ENCODE measurements around the gene ETV6. TPM values are rescaled to one million over a fixed set of nuclear protein-coding genes. Genes with fewer than 3 reads are reported as not detected.

ETV6 gene
- total RNA-seq, 1 donor from 2014 or later, result 31.4 TPM

DNA sequence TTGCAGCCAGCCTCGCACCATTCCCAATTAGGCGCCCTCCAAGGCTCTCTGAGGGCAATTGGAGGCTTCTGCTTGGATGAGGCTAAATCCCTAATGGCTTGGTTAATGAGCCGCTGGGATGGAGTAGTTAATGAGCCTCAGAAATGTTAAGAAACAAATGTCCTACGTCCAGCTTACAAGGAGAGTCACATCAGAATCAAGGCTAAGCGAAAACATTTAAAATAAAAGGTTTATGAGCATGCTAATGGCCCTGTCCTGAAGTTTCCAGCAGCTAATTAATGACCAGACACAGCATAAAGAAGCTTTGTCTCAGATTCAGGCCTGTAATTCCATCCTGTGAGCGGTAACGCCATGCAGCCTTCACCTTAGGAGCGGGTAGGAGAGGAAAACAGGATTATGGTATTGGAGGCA is 220.6 kb downstream of the ETV6 start:
- Mint-ChIP-seq H3K27me3 (ENCODE audit: low read depth) (no peaks in the 10 kb centered on the region), H3K4me1 (peaks cover 1% of the 10 kb centered on the region), H3K27ac (no peak overlapping the region), H3K36me3 (peaks cover 60% of the 10 kb centered on the region), H3K9me3 (peaks cover 25% of the 10 kb centered on the region), H3K4me3 (no peak overlapping the region)
- TF ChIP-seq, protein P1, sequence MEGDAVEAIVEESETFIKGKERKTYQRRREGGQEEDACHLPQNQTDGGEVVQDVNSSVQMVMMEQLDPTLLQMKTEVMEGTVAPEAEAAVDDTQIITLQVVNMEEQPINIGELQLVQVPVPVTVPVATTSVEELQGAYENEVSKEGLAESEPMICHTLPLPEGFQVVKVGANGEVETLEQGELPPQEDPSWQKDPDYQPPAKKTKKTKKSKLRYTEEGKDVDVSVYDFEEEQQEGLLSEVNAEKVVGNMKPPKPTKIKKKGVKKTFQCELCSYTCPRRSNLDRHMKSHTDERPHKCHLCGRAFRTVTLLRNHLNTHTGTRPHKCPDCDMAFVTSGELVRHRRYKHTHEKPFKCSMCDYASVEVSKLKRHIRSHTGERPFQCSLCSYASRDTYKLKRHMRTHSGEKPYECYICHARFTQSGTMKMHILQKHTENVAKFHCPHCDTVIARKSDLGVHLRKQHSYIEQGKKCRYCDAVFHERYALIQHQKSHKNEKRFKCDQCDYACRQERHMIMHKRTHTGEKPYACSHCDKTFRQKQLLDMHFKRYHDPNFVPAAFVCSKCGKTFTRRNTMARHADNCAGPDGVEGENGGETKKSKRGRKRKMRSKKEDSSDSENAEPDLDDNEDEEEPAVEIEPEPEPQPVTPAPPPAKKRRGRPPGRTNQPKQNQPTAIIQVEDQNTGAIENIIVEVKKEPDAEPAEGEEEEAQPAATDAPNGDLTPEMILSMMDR (IDR thresholded peaks at IDR 0.05; ENCODE audit: unreplicated experiment), result no peak
- no peak for DNase-seq (ENCODE audit: low spot score in 2 of 2, unreplicated experiment in 2 of 2)

DNA sequence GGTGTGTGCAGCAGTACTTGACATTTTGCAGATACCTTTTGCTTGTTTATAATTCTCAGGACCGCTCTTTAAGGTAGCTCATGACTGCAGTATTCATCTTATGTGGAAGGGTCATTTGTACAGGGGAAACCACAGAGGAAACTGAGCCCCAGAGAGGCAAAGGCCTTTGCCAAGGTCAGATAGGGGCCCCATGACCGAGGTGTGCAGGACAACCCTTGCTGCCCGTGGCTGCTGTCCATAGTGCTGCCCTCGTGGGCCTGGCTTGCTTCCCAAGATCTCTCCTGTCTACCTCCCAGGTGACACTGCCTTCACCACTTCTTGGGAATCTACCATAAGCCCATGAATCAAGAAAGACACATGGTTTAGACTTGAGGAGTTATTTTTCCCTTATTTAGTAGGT is 222.6 kb downstream of the ETV6 start:
- Mint-ChIP-seq H3K4me3 (no peak overlapping the region), H3K27me3 (ENCODE audit: low read depth) (no peaks in the 10 kb centered on the region), H3K9me3 (peaks cover 6% of the 10 kb centered on the region), H3K27ac (no peak overlapping the region), H3K36me3 (peaks cover 43% of the 10 kb centered on the region), H3K4me1 (peaks cover 19% of the 10 kb centered on the region)
- no peak for DNase-seq (ENCODE audit: low spot score in 2 of 2, unreplicated experiment in 2 of 2)
- TF ChIP-seq, protein P1 (IDR thresholded peaks at IDR 0.05; ENCODE audit: unreplicated experiment), result no peak

DNA sequence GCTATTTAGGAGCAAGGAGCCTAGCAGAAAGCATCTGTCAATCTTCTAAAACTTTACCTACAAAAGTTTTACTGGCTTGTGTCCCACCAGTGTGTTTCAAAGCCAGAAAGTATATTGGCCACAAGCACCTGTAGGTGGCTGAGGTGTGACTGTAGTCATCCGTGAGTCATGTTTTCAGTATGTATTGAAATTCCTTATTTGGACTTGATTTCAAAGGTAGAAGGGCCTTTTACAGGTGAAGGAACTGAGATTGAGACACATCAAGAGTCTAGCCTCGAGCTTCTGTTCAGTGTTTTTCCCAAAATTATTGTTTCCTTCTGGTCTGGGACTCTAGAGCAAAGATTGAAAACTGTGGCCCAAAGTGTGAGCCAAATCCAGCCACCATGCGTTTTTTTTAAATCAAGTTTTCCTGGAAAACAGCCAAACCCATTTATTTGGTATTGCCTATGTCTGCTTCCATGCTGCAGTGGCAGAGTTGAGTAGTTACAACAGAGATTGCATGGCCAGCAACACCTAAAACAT is 226.0 kb downstream of the ETV6 start:
- DNase-seq (ENCODE audit: low spot score in 2 of 2, unreplicated experiment in 2 of 2), result no peak
- H3K9me3 Mint-ChIP-seq, result no peaks in the 10 kb centered on the region
- no peak overlapping the region for H3K27ac Mint-ChIP-seq
- no peaks in the 10 kb centered on the region for H3K27me3 Mint-ChIP-seq (ENCODE audit: low read depth)
- no peak overlapping the region for H3K4me3 Mint-ChIP-seq
- TF ChIP-seq, protein P1 (IDR thresholded peaks at IDR 0.05; ENCODE audit: unreplicated experiment), result no peak
- peaks cover 23% of the 10 kb centered on the region for H3K36me3 Mint-ChIP-seq
- peaks cover 42% of the 10 kb centered on the region for H3K4me1 Mint-ChIP-seq

DNA sequence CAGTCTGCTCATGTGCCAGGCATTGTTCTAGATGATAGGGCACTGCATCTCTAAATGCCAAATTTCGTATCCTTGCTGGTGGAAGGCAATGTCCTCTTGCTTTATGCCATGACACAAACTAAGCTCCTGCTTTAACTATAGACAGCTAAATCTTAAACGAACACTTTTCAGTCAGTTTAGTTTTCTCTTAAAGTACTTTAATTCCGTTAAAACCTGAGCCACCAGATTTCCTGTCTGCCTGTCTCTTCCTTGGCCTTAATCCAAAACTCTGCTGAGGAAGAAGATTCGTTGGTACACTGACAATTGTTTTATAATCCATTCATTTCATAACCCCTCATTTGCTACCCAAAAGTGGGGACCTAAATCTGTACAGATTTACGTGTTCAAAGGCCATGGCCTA is 226.8 kb downstream of the ETV6 start:
- Mint-ChIP-seq H3K9me3 (no peaks in the 10 kb centered on the region), H3K4me3 (no peak overlapping the region), H3K27ac (peak overlapping the region; percentile 57), H3K36me3 (peaks cover 20% of the 10 kb centered on the region), H3K27me3 (ENCODE audit: low read depth) (no peaks in the 10 kb centered on the region), H3K4me1 (peaks cover 42% of the 10 kb centered on the region)
- TF ChIP-seq, protein P1 (IDR thresholded peaks at IDR 0.05; ENCODE audit: unreplicated experiment), result no peak
- no peak for DNase-seq (ENCODE audit: low spot score in 2 of 2, unreplicated experiment in 2 of 2)

DNA sequence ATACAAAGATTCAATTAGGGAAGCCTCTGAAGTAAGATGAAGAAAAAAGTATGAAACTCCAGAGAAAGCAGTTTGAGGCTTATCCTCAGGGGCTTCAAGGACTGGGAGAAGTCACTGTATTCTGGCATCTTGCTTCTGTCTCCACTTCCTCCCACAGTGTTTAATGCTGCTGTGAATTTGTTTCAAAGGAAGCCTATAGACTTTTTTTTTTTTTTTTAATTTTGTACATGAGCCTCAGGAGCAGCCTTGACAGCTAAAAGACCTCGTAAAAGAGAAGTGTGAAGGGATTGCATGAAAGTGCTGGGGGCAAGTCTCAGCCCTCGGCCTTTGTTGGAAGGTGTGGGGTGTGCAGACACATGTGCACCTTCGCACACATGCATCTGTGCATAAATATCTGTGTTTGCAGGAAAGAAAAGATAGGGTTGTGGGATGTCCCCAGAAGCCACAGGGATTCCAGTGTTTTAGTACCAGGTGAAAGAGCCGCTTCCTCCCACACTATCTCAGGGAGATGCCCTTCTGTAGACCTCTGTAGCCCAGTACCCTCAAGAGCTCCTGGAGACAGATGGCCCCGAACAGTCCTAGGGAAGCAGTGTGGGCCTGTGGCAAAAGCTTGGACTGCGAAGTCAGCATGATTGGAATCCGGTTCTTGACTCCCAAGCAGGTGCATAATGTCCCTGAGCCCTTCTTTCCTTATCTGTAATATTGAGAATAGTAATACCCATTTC is 227.8 kb downstream of the ETV6 start:
- H3K4me3 Mint-ChIP-seq, result no peak overlapping the region
- no peaks in the 10 kb centered on the region for H3K27me3 Mint-ChIP-seq (ENCODE audit: low read depth)
- H3K36me3 Mint-ChIP-seq, result peaks cover 11% of the 10 kb centered on the region
- peaks cover 42% of the 10 kb centered on the region for H3K4me1 Mint-ChIP-seq
- TF ChIP-seq, protein P1 (IDR thresholded peaks at IDR 0.05; ENCODE audit: unreplicated experiment), result no peak
- no peak for DNase-seq (ENCODE audit: low spot score in 2 of 2, unreplicated experiment in 2 of 2)
- H3K27ac Mint-ChIP-seq, result peak overlapping the region; percentile 86
- H3K9me3 Mint-ChIP-seq, result no peaks in the 10 kb centered on the region
